Subcutaneous abdominal adipose tissue (tissue), 5 donors: ENCODE results near the gene ANXA11.
"Not testable (repeated sequence)": the region's sequence is repeated elsewhere in the genome, so short reads cannot be mapped to it uniquely, and the experiment has no call there.

ENCODE experiments used
- H3K27ac ChIP-seq: one replicate; pipeline ENCODE4 v1.7.0; 2013; ENCODE audit warnings: low read depth, mild to moderate bottlenecking, inconsistent platforms, low read length, moderate library complexity
- H3K27me3 ChIP-seq, 5 donors: one replicate each; pipeline ENCODE4 v1.7.0; 2013; ENCODE audit warnings: low read length in 5 of 5, inconsistent platforms in 1 of 5; ENCODE audit not compliant: control insufficient read depth in 5 of 5, insufficient read depth in 4 of 5
- H3K36me3 ChIP-seq, 5 donors: one replicate each; pipeline ENCODE4 v1.7.0; 2013; ENCODE audit warnings: low read length in 5 of 5; ENCODE audit not compliant: control insufficient read depth in 5 of 5, insufficient read depth in 5 of 5
- H3K4me1 ChIP-seq, 5 donors: one replicate each; pipeline ENCODE4 v1.7.0; 2013; ENCODE audit warnings: low read length in 5 of 5, mild to moderate bottlenecking in 3 of 5, moderate library complexity in 1 of 5; ENCODE audit not compliant: control insufficient read depth in 5 of 5, insufficient read depth in 5 of 5
- H3K4me3 ChIP-seq, 5 donors: one replicate each; pipeline ENCODE4 v1.7.0; 2013; ENCODE audit warnings: low read length in 5 of 5, low read depth in 1 of 5
- H3K9ac ChIP-seq, 5 donors: one replicate each; pipeline ENCODE4 v1.7.0; 2013; ENCODE audit warnings: low read length in 5 of 5, mild to moderate bottlenecking in 4 of 5, moderate library complexity in 3 of 5
- H3K9me3 ChIP-seq, 5 donors: one replicate each; pipeline ENCODE4 v1.7.0; 2013; ENCODE audit warnings: low read length in 5 of 5; ENCODE audit not compliant: control insufficient read depth in 5 of 5
- donor health status: healthy.
- donor health status: healthy.
- donor health status: healthy.
- donor health status: healthy.
- donor health status: healthy.

Gene ANXA11

DNA sequence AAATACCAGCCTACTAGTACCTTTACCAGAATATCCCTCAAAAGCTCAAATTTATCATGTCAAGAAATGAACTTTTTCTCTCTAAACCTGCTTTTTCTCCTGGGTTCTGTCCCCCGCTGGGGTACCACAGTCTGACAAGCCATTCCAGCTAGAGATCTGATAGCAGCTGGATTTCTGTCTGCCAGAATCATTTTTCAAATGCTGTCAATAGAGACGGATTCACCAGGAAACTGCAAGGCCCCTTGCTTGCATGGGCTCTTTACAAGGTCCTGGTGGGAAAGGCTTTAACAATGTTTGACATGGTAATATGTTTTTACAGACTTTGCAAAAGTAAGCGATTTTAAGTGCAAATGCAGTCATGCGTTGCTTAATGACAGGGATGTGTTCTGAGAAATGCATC is 4.9 kb upstream of the ANXA11 start:
- Histone ChIP-seq H3K4me1 (peaks cover 0 to 26% (median 17%) of the 10 kb centered on the region in 5 donors), H3K27ac (no peak overlapping the region), H3K36me3 (no peaks in the 10 kb centered on the region), H3K9ac (no peak overlapping the region), H3K9me3 (no peaks in the 10 kb centered on the region), H3K27me3 (no peaks in the 10 kb centered on the region), H3K4me3 (no peak overlapping the region)

DNA sequence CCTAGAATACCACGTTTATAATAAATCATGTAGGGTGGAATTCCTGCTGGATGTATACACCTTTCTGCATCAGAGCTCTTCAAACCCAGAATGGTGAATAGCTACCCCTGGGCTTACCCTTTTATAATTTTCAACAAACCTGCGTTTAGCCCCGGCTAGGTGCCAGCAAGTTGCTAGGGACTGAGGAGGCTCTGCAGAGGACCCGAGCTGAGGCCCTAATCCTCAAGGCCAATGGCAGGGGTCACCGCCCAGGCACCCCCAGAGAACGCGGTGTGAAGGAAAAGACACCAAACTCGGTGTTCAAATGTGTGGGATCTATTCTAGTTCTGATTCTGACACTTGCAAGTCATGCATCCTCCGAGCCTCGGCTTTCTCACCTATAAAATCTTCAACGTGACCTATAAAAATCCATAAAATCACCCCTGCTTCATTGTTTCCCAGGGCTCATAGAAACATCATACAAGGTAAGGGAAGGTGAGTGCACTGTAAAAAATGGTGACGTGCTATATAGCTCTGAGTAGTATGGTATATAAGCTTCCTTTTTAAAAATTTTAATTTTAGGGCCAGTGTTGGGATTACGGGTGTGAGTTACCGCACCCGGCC is 2.5 kb upstream of the ANXA11 start:
- H3K27ac ChIP-seq, result peak overlapping the region; percentile 93
- peaks cover 5 to 45% (median 36%) of the 10 kb centered on the region in 5 donors for H3K4me1 ChIP-seq
- H3K36me3 ChIP-seq, result no peaks in the 10 kb centered on the region
- H3K9me3 ChIP-seq, result no peaks in the 10 kb centered on the region
- peak overlapping the region in 4 of 5 donors; percentile 30 to 75 (median 62) for H3K9ac ChIP-seq
- no peaks in the 10 kb centered on the region for H3K27me3 ChIP-seq
- peak overlapping the region; percentile 11 to 54 (median 45) for H3K4me3 ChIP-seq

DNA sequence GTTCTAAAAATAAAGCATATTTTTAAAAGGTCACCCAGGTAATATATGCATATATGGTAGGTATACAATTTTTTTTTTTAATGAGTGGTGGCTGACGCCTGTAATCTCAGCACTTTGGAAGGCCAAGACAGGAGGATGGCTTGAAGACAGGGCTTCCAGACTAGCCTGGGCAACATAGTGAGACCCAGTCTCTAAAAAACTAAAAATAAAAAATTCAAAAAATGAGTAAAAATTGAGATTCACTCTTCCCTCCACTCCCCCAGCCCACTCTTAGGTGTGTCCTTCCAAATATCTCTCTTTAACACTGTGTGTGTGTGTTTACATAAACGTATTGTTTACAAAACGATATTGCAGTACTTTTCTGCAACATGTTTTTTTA is 929 bp upstream of the ANXA11 start:
- peaks cover 18 to 61% (median 52%) of the 10 kb centered on the region in 5 donors for H3K4me1 ChIP-seq
- no peaks in the 10 kb centered on the region for H3K9me3 ChIP-seq
- H3K27me3 ChIP-seq, result no peaks in the 10 kb centered on the region
- no peaks in the 10 kb centered on the region for H3K36me3 ChIP-seq
- H3K27ac ChIP-seq, result peak overlapping the region; percentile 93
- H3K9ac ChIP-seq, result peak overlapping the region in 3 of 5 donors; percentile 43 to 92 (median 83)
- H3K4me3 ChIP-seq, result peak overlapping the region in 4 of 5 donors; percentile 82 to 88 (median 86)

DNA sequence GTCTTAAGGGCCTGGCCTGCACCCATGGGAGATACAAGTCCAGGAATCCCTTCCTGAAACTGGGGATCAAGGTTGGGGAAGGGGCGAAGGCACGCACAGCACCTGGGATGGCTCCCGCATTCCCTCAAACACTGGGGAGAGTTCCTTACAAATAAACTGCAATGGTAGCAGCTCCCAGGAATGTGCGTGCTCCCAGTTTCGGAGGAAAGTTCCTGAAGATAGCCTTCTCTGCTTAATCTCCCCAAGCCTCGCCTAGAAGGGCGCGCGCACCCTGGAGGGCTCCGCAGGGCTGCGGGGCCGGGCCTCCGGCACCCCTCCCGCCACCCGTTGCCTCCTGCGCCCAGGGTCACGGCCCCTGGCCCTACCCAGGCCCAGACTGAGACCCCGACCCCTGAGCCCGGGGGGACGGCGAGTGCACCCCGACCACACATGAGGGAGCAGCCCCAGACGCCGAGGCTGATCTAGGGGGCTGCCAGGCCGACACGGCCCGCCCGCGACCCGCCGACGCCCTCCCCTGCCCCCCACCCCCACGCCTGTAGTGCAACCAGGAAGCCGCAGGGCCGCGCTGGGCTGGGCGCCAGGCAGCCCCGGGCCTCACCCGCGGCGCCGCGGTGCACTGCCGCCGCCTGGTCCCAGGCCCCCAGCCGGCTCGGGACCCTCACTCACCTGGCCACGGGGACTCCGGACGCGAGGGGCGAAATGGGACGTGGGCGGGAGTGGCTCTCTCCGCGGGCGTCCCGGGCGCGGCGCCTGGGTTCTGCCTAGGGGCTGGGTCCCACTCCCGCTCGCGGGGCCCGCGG is 460 bp downstream of the ANXA11 start:
- Histone ChIP-seq H3K36me3 (peaks cover 0 to 5% (median 0%) of the 10 kb centered on the region in 5 donors), H3K27me3 (no peaks in the 10 kb centered on the region), H3K4me1 (peaks cover 27 to 75% (median 66%) of the 10 kb centered on the region in 5 donors), H3K4me3 (peak overlapping the region; percentile 82 to 99 (median 87)), H3K9me3 (no peaks in the 10 kb centered on the region), H3K27ac (peak overlapping the region; percentile 93), H3K9ac (peak overlapping the region; percentile 86 to 97 (median 92))

DNA sequence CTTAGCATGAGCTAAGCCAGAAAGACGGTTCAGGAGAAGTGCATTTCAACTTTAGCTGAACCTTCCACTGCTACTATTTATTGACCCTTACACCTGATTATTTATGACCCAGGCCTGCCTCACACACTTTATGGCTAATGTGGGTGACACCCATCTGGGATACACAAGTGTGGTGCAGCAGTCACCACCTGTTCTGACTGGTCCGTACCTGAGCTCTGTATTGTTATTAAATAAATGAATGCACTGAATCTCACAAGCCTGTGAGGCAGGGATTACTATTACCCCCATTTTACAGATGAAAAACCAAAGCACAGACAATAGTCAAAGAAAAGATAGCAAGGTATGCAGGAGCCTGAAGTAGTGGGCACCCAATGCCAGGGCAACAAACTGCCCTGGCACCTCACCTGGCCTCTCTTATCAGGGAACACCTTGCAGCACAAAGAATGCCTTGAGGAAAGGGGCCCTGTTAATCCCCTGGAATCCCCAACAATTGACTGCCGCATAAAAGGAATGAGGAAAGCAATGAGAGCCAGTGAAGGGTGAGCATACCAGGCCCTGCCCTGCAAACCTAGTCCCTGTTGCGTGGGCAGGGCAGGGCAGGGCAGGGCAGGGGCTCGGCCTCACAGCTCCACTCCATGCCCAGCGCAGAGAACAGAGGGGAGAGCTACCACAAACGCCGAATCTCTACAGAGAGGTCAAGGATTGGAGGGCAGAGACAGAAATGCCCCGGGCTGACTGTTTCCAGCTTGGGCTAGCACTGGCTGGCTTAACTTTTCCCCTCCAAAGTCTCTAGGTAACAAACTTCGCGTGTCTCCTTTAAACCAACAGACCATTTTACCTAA is 1.3 kb downstream of the ANXA11 start:
- H3K4me1 ChIP-seq, result peaks cover 29 to 83% (median 73%) of the 10 kb centered on the region in 5 donors
- H3K36me3 ChIP-seq, result peaks cover 0 to 5% (median 0%) of the 10 kb centered on the region in 5 donors
- no peaks in the 10 kb centered on the region for H3K27me3 ChIP-seq
- peak overlapping the region; percentile 82 to 99 (median 87) for H3K4me3 ChIP-seq
- H3K9ac ChIP-seq, result peak overlapping the region; percentile 86 to 97 (median 92)
- H3K27ac ChIP-seq, result peak overlapping the region; percentile 93
- H3K9me3 ChIP-seq, result no peaks in the 10 kb centered on the region

DNA sequence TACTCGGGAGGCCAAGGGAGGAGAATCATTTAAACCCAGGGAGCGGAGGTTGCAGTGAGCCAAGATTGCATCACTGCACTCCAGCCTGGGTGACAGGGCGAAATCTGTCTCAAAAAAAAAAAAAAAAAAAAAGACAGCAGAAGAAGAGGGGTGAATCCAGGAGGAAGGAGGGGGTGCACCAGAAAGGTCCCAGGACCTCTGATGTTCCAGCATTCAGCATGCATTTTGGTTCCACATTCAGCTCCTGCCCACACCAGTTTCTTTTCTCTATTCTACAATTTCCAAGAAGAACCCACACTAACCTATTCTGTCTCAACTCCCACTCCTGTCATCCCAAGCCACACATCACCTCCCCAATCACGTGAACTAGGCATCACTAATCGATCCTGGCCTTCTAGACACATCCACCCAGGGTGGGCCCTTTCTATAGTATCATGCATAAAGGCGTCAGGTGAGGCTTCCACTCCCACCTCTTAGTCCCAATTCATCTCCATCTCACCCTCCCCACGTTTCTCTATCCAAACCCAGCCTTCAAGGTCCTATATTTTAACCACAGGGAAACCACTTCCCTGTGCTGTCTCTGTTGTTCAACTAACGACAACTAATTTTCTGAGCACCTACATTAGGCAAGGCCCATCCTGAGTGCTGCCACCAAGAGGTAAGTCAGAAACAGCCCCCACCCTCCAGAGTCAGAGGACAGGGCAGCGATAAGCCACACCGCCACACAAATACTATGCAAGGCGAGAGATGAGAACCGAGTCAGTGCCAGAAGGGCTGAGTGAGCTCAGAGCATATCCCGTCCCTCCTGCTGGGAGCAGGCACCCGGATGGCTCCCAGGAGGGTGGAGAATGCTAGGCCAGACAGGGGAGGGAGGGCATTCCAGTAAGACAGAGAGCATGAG is 2.2 kb downstream of the ANXA11 start:
- Histone ChIP-seq H3K4me1 (peaks cover 31 to 92% (median 81%) of the 10 kb centered on the region in 5 donors), H3K36me3 (peaks cover 0 to 5% (median 0%) of the 10 kb centered on the region in 5 donors), H3K27me3 (no peaks in the 10 kb centered on the region), H3K4me3 (peak overlapping the region; percentile 82 to 99 (median 87)), H3K9me3 (no peaks in the 10 kb centered on the region), H3K27ac (peak overlapping the region; percentile 93), H3K9ac (peak overlapping the region in 4 of 5 donors; percentile 86 to 93 (median 92))

DNA sequence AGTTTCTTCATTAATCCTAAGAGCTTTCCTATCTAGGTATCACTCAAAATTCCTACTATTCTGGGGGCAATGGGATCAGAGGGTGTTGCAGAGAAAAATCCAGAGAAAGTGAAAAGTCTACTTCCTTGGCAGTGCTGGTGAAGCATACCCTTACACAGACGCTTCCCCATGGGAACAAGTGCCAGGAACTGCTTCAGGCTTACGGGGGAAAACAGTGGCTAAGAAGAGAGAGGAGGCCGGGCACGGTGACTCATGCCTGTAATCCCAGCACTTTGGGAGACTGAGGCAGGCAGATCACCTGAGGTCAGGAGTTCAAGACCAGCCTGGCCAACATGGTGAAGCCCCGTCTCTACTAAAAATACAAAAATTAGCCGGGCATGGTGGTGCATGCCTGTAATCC is 2.8 kb downstream of the ANXA11 start:
- Histone ChIP-seq H3K4me1 (peaks cover 35 to 92% (median 82%) of the 10 kb centered on the region in 5 donors), H3K9ac (peak overlapping the region in 3 of 5 donors; percentile 58 to 92 (median 63)), H3K4me3 (peak overlapping the region in 4 of 5 donors; percentile 4 to 88 (median 47)), H3K27ac (peak overlapping the region; percentile 93)
- not testable (repeated sequence) for H3K36me3 ChIP-seq, H3K9me3 ChIP-seq, H3K27me3 ChIP-seq

DNA sequence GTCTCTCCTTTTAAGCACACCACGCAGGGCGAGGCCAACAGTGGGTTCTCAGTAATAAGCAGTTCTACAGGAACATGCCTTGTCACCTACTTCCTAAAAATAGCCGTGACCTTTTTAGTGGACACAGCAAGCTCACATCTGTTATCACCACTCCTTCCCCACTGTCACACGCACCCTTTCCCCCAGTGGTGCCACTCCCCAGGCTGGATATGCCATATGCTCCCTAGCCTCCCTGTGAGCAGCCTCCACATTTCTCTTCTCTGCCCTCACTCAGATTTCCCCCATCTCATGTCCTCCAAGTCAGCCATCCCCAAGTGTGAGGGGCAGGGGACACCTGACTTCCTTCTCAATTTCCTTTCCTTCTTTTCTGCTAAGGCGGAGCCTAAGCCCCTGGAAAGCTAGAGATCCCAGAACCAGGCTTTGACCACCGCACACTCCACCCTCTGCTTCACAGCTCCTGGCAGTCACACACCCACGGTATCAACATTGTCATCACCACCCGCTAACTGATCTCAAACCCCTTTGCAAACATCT is 3.7 kb downstream of the ANXA11 start:
- no peaks in the 10 kb centered on the region for H3K9me3 ChIP-seq
- H3K36me3 ChIP-seq, result peaks cover 0 to 5% (median 0%) of the 10 kb centered on the region in 5 donors
- H3K4me3 ChIP-seq, result peak overlapping the region in 2 of 5 donors; percentile 11 to 27
- peak overlapping the region in 3 of 5 donors; percentile 41 to 58 (median 57) for H3K9ac ChIP-seq
- no peaks in the 10 kb centered on the region for H3K27me3 ChIP-seq
- peak overlapping the region; percentile 93 for H3K27ac ChIP-seq
- peaks cover 42 to 93% (median 88%) of the 10 kb centered on the region in 5 donors for H3K4me1 ChIP-seq

DNA sequence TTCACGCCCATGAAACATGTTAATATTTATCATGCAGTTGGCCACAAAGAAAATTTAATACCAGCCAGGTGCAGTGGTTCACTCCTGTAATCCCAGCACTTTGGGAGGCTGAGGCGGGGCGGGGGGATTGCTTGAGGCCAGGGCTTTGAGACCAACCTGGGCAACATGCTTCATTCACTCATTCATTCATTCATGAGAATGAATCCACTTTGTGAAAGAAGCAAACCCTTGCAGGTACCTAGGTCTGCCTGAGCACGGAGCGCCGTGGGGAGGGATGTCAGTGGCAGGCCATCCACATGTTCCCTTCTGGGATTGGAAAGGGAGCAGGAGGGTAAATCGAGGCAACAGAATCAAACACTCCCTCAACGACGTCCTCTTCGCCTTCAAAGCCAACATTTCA is 4.7 kb downstream of the ANXA11 start:
- H3K36me3 ChIP-seq, result peaks cover 0 to 5% (median 0%) of the 10 kb centered on the region in 5 donors
- no peak overlapping the region for H3K4me3 ChIP-seq
- H3K9me3 ChIP-seq, result no peaks in the 10 kb centered on the region
- H3K27ac ChIP-seq, result peak overlapping the region; percentile 93
- peaks cover 45 to 93% (median 88%) of the 10 kb centered on the region in 5 donors for H3K4me1 ChIP-seq
- peak overlapping the region in 2 of 5 donors; percentile 9 to 89 for H3K9ac ChIP-seq
- H3K27me3 ChIP-seq, result no peaks in the 10 kb centered on the region
